ENCODE measurements around the gene PARP14.
"Not testable (repeated sequence)": the region's sequence is repeated elsewhere in the genome, so short reads cannot be mapped to it uniquely, and the experiment has no call there.

Gene PARP14

DNA sequence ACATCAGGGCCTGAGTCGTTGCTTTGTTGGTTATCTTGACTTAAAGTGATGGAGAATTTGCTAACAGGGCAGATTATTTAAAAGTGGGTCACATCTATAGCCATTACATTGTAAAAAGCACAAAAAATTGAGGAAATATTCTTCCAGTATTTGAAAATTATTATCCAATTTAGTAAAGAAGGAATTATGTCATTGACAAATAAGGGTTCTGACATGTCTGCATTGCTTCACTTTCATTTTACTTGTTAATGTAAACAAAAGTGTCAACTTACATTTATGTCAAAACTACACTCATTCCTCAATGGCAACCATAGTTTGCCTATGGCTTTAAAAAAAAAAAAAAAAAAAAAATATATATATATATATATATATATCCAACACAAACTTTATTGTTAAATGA lies 3.4 kb upstream of the PARP14 start:
- DNase-seq = peak; percentile 54

DNA sequence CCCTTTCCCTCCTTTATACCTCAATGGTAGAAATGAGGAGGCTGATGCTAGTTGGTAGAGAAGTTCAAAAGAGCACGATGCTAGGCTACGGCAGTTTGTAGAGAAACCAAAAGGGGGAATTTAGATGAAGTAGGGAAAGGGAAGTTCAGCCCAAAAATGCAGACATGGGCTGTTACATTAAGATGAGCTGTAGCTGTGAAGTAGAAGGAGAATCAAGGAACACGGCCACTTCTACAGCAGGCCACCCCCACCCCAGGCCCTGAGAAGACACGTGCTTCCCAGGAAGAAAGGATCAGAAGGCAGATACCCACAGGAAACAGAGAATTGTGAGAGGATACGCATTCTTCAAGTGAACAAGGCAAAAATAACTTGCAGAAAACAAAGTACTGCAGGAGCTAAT lies 2.1 kb upstream of the PARP14 start:
- DNase-seq = no peak

DNA sequence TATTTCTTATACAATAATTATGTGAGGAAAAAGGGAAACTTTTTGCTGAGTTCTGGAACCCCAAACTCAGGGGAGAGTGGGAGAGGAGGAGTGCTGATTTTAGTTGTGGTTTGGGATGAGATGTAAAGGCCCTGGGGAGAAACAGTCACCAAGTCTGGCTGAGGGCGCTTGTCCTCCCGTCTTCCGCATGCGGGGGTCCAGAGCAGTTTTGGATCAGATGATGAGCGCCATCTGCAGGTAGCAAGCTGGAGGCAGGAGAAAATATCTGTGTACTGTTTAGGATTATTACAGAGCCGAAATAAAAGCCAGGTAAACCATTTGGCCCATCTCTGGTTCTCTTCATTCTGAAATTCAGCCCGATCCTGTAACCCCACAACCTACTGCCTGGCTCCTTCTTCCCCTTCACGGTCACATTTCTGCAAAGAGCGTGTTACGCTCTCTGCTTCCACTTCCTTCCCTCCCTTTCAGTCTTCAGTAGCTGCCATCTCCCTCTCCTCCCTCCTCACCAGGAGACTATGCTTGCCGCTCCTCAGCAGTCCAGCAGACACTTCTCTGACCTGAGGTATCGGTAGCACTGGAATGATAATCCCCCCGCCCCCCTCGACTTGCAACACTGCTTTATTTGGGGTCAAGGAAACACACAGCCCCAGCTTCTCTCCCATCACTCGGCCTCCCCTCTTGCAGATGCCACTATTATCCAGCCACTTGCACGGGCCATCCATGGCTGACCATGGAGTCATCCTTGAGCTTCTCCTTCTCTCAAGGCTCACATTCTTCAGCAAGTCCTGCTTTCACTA lies 1.4 kb upstream of the PARP14 start:
- peak; percentile 89 for DNase-seq

DNA sequence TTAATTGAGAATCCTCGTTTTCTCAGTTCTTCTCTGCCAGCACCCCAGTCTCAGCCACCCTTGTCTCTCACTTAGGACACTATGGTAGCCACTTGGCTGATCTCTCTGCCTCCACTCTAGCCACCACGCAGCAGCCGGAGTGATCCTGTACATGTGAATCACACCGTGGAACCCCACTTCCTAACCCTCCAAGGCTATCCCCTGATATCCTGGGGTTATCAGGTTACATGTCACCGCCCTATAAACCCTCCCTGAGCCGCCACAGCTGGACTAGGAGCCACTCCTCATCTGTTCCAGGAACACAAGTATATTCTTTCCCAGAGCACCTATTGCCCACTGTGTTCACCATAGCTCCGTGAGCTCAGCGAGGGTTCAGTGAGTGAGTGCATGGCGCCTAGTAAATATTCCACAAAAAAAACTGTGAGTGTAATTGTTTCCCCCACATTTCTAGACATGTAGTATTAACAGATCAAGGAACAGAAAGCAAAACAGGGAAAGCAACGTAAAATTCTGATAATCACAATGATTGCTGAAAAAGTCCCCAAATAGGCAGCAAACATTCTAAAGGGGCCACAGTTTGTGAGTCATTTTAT lies 661 bp upstream of the PARP14 start:
- peak; percentile 50 for DNase-seq

DNA sequence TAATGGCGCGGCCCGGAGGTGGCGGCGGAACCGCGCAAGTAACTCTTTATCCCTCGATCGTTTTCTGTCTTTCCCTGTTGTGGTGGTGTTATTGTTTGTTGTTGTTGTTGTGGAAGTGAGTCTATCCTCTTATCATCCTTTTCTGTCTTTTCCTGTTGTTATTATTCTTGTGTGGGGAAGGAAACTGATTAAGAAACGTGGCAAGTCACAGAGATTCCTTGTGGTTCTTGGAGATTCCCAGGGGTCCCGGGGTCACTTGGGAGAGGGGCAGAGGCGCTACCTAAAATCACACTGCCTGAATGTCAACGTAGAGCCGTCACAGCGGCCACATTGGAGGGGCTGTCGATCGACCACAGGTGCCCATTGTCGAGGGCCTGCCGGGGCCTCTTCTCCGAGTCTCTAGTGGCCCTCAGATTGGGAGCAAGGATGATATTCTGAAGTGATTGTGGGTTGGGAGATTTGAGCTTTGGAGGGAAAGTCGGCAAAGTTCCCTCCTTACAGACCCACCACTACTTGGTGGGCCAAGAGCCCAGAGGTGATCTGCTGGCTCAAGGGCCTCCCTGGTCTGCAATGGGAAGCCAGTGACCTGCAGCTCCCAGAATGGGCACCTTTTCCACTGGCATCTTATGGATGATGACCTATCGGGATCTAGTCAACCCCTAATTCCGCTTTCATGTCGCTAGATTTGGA lies 790 bp downstream of the PARP14 start:
- DNase-seq = peak; percentile 41

DNA sequence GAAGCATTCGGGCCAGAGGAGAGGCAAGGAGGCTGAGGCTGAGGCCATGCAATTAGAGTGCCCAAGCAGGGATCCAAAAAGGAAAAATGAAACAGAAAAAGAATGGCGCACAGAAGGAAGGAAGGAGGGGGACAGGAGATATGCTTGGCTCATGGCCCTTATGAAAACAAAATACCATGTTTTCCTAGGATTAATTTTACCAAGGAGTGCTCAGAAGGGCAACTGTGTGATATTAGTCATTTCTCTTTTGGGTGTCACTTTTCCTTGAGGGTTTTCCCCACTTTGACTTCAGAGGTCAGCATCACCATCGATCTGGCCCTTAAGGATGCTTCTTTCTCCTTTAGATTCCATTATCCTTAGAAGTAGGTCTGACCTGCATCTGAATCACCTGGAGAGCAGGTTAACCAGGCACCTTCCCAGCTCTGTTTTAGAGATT lies 1.4 kb downstream of the PARP14 start:
- DNase-seq = no peak

DNA sequence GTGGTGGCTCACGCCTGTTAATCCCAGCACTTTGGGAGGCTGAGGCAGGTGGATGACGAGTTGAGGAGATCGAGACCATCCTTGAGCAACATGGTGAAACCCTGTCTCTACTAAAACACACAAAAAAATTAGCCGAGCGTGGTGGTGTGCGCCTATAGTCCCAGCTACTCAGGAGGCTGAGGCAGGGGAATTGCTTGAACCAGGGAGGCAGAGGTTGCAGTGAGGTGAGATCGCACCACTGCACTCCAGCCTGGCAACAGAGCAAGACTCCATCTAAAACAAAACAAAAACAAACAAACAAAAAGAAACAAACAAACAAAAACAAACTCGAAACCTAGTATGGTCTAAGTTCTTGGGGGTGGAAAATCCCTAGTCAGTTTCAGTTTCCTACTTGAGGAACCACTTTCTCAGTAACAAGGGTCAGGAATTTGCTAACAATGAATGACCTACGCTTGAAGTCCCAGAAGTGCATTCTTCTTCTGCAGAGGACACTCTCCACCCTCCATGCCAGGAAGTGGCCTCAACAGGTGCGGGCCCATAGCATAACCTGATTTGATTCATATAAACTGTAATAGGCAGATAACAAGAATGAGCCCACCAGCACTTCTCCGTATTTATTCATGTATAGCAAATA lies 2.3 kb downstream of the PARP14 start:
- DNase-seq = not testable (repeated sequence)

DNA sequence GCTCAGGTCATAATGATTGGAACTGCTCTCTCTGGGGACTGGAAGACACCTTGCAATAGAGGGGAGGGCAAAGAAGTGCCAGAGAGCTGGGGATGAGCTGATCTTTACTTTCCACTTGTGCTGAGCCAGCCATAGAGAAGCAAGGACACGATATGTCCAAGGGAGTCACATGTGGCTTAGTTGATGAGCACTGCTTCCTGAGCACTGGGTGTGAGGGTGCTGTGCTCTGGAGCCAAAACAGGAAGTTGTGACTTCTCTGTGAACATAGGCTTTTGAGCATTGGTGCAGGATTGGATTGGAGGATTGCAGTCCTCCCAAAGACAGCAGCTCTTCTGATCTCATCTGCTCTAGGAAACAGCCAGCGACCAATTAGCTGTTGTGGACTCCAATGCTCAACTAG lies 6.7 kb downstream of the PARP14 start:
- no peak for DNase-seq

DNA sequence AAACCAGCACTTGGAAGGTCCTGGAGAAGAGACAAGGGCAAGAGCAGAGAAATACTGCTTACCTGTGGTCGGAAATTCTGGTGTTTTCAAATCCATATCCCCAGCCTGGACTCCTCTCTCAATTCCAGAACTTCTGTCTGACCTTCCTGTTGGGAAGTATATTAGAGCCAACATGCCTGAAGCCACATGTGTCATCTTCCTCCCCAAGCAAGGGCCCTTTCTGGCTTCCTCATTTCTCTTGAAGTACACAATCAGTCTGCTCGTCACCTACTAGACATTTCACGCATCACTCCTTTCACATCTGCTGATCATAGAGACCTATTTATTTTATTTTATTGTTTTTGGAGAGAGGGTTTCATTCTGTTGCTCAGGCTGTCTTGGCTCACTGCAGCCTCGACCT lies 8.4 kb downstream of the PARP14 start:
- DNase-seq = no peak

DNA sequence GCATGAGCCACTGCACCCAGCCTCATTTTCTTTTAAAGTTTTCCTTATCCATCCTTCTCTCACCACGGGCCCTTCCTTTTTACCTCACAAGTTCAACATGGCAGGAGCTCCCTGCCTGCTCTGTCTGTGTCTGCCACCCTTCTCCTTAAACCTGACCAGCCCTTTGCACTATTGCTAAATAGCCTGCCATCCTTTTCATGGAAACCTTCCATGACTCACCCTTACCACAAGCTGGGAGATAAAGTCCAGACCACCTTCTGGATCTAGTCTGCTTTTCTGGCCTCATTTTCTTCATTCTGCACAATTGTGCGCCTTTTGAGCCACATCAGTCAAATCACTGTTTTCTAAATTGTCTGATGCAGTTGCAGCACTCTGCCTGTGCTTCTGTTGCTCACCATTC lies 8.9 kb downstream of the PARP14 start:
- no peak for DNase-seq

DNA sequence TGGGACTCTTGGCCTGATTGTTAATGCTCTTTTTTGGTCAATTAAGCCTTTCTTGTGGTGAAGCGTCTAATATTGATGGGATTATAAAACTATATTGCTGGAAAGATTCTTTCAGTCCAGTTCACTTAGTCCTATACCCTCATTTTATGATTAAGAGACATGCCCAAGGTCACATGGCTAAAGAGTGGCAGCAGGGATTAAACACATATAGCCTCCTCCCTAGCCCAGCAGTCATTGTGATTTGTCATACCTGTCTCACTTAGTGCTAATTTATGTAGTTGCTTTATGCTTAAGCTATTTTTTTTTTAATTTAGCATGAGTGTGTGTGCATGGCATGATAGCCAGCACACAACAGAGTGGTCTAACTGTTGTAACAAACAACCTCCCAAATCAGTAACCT lies 9.5 kb downstream of the PARP14 start:
- no peak for DNase-seq

DNA sequence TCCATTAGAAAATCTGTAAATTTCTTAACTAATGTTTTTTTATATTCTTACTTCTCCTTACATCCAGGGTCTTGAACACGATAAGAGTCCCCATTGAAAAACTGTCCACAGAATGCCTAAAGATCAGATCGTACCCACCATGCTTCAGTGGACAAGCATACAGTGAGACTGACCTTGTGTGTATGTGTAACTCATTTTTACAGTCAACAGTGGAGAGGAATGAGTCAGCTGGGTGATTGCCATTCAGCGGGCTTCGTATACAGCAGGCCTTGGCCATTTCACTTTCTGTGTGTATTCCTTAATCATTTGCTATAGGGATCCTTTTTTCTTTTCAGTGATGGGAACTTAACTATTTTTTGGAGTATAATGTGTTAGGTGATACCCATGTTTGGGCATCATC lies 10.6 kb downstream of the PARP14 start:
- no peak for DNase-seq

DNA sequence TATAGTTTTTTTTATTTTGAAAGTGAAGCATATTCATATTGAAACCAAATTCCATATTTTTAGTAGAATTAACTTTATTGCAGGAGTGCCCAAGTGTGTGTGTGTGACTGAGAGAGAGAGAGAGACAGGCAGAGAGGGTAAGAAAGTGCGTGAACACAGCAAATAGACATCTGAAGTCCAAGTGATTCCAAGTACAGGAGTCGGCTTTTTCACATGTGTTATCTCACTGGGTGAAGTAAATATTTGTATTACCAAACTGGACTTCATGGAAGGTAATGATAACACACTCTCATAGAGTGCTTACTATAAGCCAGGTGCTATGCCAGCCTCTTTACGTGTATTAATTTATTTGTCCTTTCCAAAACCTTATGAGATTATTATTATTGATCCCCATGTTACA lies 12.0 kb downstream of the PARP14 start:
- no peak for DNase-seq

DNA sequence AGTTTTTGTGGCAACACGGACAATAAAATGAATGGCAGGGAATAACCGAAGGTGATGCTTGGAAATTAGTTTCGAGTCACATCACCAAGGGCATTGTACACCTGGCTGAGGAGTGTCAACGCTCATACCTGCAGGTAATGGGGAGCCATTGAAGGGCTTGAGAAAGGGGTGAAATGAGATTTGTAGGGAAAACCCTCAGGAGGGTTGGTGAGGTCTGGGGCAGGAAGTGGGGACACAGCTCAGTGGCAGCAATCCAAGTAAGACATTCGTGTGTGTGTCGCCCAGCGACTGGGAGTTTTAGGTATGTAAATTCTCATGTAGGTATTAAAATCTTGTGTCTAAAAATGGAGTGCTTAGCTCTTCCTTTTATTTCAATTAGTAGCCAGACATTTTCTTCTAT lies 14.3 kb downstream of the PARP14 start:
- DNase-seq = no peak

DNA sequence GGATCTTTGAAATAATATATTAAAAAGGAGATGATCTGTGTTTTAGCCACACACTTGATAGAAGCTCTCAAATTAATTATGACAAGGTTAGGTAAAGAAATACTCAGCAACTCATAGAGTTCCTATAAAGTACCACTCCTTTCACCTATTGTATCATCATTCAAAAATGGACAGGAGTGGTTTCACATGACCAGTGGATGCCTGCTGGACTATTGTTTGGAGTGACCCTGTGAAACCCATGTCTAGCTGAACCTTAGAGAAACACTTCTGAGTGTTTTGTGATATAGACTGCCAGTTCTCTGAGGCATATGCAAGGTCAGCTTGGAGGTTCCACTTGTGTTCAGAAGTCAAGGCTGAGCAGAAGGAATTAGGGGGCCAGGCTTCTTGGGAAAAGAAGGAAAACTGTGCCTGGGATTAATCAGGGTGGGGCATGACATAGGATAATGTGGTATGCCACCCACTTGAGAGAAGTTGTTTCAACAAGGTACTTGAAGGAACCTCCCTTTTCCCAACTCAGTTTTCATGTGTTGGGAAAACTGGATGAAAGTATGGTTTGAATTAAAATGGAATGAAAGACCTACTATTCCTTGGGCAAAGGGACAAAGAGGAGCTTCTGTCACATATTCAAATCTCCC lies 15.4 kb downstream of the PARP14 start:
- no peak for DNase-seq

DNA sequence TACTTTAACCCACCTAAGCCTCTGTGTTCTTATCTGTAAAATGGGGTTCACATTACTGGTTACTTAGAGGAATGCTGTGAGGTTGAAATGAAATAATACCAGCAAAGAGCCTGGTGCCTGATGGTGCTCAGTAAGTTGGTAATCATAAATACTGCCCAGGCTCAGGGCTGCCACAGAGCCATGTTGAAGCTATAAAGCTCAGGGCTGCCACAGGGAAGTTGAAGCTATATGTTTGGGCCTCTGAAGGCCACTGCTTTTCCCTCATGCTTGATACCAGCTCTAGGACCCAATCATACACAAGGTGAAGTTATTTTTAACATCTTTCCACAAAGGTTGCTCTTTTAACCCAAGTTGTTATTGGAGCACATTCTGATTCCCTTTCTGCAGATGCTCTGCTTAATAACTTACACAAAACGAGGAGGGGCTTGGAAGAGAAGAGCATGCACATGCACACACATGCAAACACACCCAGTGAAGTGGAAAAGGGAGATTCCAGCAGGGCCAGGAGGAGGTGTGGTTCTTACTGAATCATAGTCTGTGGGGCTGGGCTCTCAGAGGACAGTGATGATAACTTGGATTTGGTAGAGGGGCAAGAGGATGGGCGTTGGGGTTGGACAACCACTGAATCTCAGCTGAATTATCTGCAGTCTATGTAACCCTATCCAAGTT lies 17.4 kb downstream of the PARP14 start:
- DNase-seq = no peak

DNA sequence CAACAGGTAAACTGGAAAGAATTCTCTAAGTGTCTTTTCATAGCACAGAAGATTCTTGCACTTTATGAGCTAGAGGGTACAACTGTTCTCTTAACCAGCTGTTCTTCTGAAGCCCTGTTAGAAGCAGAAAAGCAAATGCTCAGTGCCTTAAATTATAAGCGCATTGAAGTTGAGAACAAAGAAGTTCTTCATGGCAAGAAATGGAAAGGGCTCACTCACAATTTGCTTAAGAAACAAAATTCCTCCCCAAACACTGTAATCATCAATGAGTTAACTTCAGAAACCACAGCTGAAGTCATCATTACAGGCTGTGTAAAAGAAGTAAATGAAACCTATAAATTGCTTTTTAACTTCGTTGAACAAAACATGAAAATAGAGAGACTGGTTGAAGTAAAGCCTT lies 19.6 kb downstream of the PARP14 start:
- DNase-seq = no peak

DNA sequence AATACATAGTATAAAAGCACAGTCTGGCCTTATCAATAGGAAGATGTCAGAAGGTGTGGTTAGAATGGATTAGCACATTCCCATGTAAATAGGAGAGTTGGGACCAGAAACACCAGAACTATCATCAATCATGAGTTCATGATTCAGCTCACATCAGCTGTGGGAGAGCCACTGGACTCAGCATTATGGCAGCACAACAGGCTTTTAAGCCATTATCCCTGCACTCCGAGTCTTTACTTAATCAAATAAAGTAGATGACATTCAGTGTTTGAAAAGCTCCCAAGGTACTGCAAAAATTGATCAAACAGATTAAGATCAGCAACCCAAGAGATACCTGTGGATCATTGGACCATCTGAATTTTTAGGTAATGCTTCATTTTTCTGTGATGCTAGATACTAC lies 24.7 kb downstream of the PARP14 start:
- no peak for DNase-seq

DNA sequence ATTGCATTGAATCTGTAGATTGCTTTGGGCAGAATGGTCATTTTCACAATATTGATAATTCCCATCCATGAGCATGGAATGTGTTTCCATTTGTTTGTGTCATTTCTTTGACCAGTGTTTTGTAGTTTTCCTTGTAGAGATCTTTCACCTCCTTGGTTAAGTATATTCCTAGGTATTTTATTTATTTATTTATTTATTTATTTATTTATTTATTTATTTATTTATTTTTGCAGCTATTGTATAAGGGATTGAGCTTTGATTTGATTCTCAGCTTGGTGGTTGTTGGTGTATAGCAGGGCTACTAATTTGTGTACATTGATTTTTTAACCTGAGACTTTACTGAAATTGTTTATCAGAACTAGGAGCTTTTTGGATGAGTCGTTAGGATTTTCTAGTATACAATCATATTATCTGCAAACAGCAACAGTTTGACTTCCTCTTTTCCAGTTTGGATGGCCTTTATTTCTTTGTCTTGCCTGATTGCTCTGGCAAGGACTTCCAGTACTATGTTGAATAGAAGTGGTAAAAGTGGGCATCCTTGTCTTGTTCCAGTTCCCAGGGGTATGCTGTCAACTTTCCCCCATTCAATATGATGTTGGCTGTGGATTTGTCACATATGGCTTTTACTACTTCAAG lies 30.1 kb downstream of the PARP14 start:
- DNase-seq = not testable (repeated sequence)

DNA sequence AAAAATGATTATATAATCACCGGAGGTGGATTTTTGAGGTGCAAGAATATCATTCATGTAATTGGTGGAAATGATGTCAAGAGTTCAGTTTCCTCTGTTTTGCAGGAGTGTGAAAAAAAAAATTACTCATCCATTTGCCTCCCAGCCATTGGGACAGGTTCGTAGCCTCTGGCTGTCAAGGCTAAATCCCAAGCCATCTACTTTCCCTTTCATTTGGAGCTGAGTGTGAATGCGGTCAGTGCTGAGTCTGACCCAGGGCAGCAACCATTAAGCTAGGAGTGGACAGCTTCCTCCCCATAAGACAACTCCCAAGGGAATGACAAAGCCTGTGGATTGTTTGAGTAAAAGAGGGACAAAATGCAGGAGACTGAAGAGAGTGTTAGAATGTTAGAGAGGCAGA lies 33.6 kb downstream of the PARP14 start:
- peak; percentile 19 for DNase-seq

DNA sequence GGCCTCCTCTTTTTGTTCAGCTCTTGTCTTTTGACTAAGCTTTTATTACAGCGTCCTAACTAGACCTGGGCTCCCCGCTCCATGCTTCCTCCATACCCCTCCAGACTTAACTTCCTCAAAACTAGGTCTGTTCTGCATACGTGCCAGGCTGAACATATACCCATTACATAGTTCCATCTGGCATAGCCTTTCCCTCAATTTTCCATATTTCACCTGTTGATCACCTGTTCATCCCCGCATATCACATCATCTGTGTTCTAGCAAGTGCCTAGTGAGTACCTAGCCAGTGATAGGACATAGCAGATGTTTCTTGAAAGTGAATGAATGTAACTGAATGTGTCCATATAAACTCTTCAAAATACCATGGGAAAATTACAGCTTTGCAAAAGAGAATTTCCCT lies 36.0 kb downstream of the PARP14 start:
- DNase-seq = no peak

DNA sequence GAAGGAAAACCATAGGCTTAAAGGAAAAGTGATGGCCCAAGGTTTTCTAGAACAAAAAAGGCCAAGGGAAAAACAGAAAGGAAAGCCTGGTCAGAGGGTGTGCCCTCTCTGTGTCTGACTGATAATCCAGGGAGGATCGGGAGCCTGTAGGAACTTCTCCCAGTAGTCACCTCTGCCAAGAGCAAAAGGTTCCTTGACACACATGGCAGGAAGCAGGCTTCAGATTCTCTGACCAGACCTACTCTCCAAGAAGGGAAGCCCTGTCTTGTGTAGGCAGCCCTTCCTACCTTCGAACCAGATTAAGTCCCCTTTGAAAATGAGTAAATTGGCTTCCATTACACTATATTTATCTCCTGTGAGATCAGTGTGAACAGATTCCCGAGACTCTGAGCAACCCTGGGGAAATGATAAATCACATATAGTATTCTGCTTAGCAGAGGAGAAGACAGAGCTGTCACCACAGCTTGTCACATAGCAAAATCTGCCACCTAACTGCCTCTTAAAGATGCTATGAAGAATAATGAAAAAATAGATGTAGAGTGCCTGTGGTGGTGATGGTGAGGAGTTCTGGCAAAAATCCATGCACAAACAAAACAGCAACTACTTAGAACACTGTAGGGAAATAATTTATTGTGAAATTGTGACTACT lies 38.8 kb downstream of the PARP14 start:
- no peak for DNase-seq

All from eye (tissue), 1 donor.